ENCODE measurements around the gene EZR. TPM values are rescaled to one million over a fixed set of nuclear protein-coding genes. Genes with fewer than 3 reads are reported as not detected.

EZR gene
- total and polyA plus RNA-seq, 2 of the 8 experiments (the other 6 are each of a cell fraction or from before 2014, with no cell fraction given) = 122 to 286 TPM

- TF ChIP-seq SRF (IDR thresholded peaks at IDR 0.05; ENCODE audit: low read depth, low read length) (0 out of 2 replicates have a peak, but pooled peaks have one; percentile 11), CHD7 (IDR thresholded peaks at IDR 0.05; ENCODE audit: insufficient replicate concordance, low read length) (peak; percentile 53), BRCA1 (IDR thresholded peaks at IDR 0.05; ENCODE audit: low read depth, low read length) (no peak), POLR2AphosphoS5 (IDR thresholded peaks at IDR 0.05; ENCODE audit: low read depth, low read length) (peak; percentile 88), JUN (IDR thresholded peaks at IDR 0.05; ENCODE audit: low read depth, low read length) (0 out of 2 replicates have a peak, but pooled peaks have one; percentile 43), POU5F1 (IDR thresholded peaks at IDR 0.05; ENCODE audit: low read depth, low read length) (0 out of 2 replicates have a peak, but pooled peaks have one; percentile 1), CTBP2 (IDR thresholded peaks at IDR 0.05; ENCODE audit: borderline replicate concordance, insufficient read depth, insufficient read length, low read length) (peak; percentile 63), CBX5 (IDR thresholded peaks at IDR 0.05; ENCODE audit: low read depth, low read length) (no peak), SIX5 (IDR thresholded peaks at IDR 0.05; ENCODE audit: low read depth, low read length) (no peak), GABPA (IDR thresholded peaks at IDR 0.05; ENCODE audit: borderline replicate concordance, insufficient read depth, low read length) (no peak)
Measured at GRCh38 chr6:158853072-158853879, 34.1 kb upstream of the EZR start (continued).
